A673 (cell line): ENCODE measurements around the gene CH25H. TPM values are rescaled to one million over a fixed set of nuclear protein-coding genes. Genes with fewer than 3 reads are reported as not detected.
A peak's percentile ranks its signal among the peaks of the same experiment; 100 is the strongest.

Source experiments
- BruUV-seq: library from RNA; stranded (reverse); fragments of 400-500 nt; replicated peaks from 2 replicates; lab custom pipeline; 2021; lab: Mats Ljungman, UMichigan
- CTCF ChIA-PET: fragments of 300-600 bp; sonication (Branson Sonifier 250); formaldehyde crosslinking; loops from one replicate; lab custom pipeline; 2022; ENCODE audit warnings: antibody characterized with exemption; lab: Charles Lee
- POLR2A ChIA-PET: fragments of 300-600 bp; sonication (Branson Sonifier 250); formaldehyde crosslinking; loops from one replicate; lab custom pipeline; 2022; ENCODE audit warnings: antibody characterized with exemption; ENCODE audit not compliant: low non-redundant PET; lab: Charles Lee
- DNase-seq: peaks from one replicate; pipeline ENCODE4 v3.0.0-alpha.2; 2015; ENCODE audit warnings: low spot score
- H3K27ac ChIP-seq: fragments of 200-600 bp; sonication (generic); 2 replicates; pipeline ENCODE4 v1.5.1; 2016; ENCODE audit warnings: mixed run types, low read depth, mild to moderate bottlenecking, mixed read lengths, antibody characterized with exemption, low read length; ENCODE audit not compliant: poor library complexity, severe bottlenecking
- H3K27me3 ChIP-seq: fragments of 200-600 bp; sonication (generic); replicated peaks from 2 replicates; pipeline ENCODE4 v1.6.1; 2017; ENCODE audit warnings: mixed run types, low read depth, mild to moderate bottlenecking, mixed read lengths, antibody characterized with exemption, low read length; ENCODE audit not compliant: insufficient read depth, poor library complexity
- H3K36me3 ChIP-seq: fragments of 200-600 bp; sonication (generic); 2 replicates; pipeline ENCODE4 v1.6.1; 2016; ENCODE audit warnings: mixed run types, mild to moderate bottlenecking, mixed read lengths, antibody characterized with exemption, low read length; ENCODE audit not compliant: insufficient read depth, poor library complexity, severe bottlenecking
- H3K4me1 ChIP-seq: fragments of 200-600 bp; sonication (generic); 2 replicates; pipeline ENCODE4 v1.6.1; 2017; ENCODE audit warnings: mixed run types, mild to moderate bottlenecking, mixed read lengths, antibody characterized with exemption, low read length; ENCODE audit not compliant: insufficient read depth, poor library complexity, severe bottlenecking
- H3K4me3 ChIP-seq: fragments of 200-600 bp; sonication (generic); 2 replicates; pipeline ENCODE4 v1.5.1; 2016; ENCODE audit warnings: low read depth, mixed run types, mild to moderate bottlenecking, mixed read lengths, low read length; ENCODE audit not compliant: poor library complexity, severe bottlenecking
- H3K9me3 ChIP-seq: fragments of 200-600 bp; sonication (generic); 2 replicates; pipeline ENCODE4 v1.6.1; 2016; ENCODE audit warnings: mixed run types, low read depth, mild to moderate bottlenecking, mixed read lengths, antibody characterized with exemption, low read length; ENCODE audit not compliant: poor library complexity, severe bottlenecking
- EZH2 ChIP-seq: fragments of 200-600 bp; sonication (generic); IDR thresholded peaks from 2 replicates; pipeline ENCODE4 v1.6.1; 2017; ENCODE audit warnings: borderline replicate concordance, low read depth, mild to moderate bottlenecking, mixed read lengths, antibody characterized with exemption, low read length; ENCODE audit not compliant: poor library complexity, severe bottlenecking
- intact Hi-C: fragments of 100-400 bp; cut with micrococcal nuclease; formaldehyde crosslinking; loops from one replicate; pipeline ENCODE4 v1.10.0; 2022; ENCODE audit not compliant: unreplicated experiment
- total RNA-seq: library from RNA; stranded (reverse); gene quantifications from 2 replicates; pipeline ENCODE4 v1.2.3, GENCODE V29; 2021
- TF ChIP-seq, protein P1 (sequence below): fragments of 300-800, 200-600 bp; sonication (generic); conservative IDR thresholded peaks from 2 replicates; pipeline ENCODE4 v1.5.1; 2017; ENCODE audit warnings: low read depth, mild to moderate bottlenecking, antibody characterized with exemption, low read length, moderate library complexity, mixed read lengths

The CH25H gene
- total RNA-seq, 1 experiment from 2014 or later, result 0.56 TPM

DNA sequence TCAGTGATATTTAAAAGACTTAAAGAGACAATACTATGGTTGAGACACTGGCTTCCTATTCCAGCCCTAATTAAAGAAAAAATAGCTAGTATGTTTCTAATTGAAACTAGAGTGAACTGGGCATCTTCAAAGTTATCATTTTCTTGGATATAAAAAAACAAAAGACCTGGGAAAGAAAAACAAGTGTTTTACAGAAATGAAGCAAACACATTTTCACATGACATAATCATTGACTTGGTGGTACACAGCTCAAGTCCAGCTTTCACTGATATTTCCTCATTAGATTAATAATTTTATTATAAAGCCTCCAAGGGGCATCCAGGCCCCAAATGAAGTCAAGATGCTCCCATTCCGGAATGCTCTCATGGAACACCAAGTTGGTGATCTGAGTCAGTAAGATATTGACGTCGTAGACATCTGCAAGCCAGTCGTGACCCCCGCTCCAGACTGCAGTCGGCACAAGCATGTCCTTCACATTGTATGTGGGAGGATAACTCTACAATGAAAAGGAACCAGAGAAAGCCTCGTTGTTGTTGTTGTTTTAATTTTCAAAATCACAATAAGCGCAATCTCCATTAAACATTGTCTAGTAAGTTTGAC is 7.5 kb upstream of the CH25H start:
- CTCF ChIA-PET, result interaction anchor here (0.6 to 1.4 kb wide), 2 partner anchors 185 to 486 kb away, joined by 3 to 4 read pairs; no protein-coding TSS in a partner anchor

DNA sequence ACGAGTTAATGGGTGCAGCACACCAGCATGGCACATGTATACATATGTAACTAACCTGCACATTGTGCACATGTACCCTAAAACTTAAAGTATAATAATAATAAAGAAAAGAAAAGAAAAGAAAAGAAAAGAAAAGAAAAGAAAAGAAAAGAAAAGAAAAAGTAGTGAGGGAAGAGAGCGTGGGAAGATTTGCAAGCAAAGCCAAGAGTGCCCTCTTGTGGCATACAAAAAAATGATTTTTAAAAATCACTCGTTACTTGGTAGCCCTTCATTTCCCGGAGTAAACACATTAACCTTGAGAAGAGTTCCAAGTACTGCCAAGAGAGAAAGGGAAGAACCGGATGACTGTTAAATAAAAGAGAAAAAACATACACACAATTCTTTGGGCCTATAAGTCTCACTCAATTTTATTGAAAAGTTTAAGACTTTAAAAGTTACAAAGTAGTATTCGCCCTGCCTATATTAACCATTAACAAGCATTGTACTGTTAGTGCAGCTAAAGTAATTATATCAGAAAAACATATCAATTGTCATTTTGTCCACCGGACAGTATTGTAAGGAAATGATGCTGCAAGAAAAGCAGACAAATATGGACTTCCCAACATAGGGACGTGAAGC is 6.2 kb upstream of the CH25H start:
- H3K4me1 ChIP-seq, result peaks cover 6% of the 10 kb centered on the region
- H3K27me3 ChIP-seq, result no peaks in the 10 kb centered on the region
- intact Hi-C loops, result loop anchor here (1.0 to 5.0 kb wide), 3 partner anchors 183 to 646 kb away; no protein-coding TSS in a partner anchor
- H3K36me3 ChIP-seq, result no peaks in the 10 kb centered on the region
- no peak overlapping the region for H3K4me3 ChIP-seq
- H3K9me3 ChIP-seq, result no peaks in the 10 kb centered on the region
- ChIA-PET CTCF (interaction anchor here (0.6 to 1.4 kb wide), 2 partner anchors 183 to 184 kb away, joined by 4 read pairs; no protein-coding TSS in a partner anchor), POLR2A (no interaction called here)
- peak; percentile 55 for DNase-seq
- BruUV-seq, result no TSS peak
- TF ChIP-seq, protein P1, sequence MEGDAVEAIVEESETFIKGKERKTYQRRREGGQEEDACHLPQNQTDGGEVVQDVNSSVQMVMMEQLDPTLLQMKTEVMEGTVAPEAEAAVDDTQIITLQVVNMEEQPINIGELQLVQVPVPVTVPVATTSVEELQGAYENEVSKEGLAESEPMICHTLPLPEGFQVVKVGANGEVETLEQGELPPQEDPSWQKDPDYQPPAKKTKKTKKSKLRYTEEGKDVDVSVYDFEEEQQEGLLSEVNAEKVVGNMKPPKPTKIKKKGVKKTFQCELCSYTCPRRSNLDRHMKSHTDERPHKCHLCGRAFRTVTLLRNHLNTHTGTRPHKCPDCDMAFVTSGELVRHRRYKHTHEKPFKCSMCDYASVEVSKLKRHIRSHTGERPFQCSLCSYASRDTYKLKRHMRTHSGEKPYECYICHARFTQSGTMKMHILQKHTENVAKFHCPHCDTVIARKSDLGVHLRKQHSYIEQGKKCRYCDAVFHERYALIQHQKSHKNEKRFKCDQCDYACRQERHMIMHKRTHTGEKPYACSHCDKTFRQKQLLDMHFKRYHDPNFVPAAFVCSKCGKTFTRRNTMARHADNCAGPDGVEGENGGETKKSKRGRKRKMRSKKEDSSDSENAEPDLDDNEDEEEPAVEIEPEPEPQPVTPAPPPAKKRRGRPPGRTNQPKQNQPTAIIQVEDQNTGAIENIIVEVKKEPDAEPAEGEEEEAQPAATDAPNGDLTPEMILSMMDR, result peak; percentile 62
- no peak for TF ChIP-seq EZH2
- H3K27ac ChIP-seq, result no peak overlapping the region

More for the DNA sequence above, 7.5 kb upstream of the CH25H start:
- intact Hi-C loops, result loop anchor here (5.0 kb wide), 2 partner anchors 348 to 647 kb away; no protein-coding TSS in a partner anchor
- DNase-seq, result no peak
- POLR2A ChIA-PET, result no interaction called here
- Histone ChIP-seq H3K4me3 (no peak overlapping the region), H3K27me3 (no peaks in the 10 kb centered on the region), H3K36me3 (no peaks in the 10 kb centered on the region), H3K4me1 (peaks cover 6% of the 10 kb centered on the region), H3K9me3 (no peaks in the 10 kb centered on the region), H3K27ac (no peak overlapping the region)
- BruUV-seq, result no TSS peak
- no peak for TF ChIP-seq EZH2
- TF ChIP-seq, protein P1, result no peak

DNA sequence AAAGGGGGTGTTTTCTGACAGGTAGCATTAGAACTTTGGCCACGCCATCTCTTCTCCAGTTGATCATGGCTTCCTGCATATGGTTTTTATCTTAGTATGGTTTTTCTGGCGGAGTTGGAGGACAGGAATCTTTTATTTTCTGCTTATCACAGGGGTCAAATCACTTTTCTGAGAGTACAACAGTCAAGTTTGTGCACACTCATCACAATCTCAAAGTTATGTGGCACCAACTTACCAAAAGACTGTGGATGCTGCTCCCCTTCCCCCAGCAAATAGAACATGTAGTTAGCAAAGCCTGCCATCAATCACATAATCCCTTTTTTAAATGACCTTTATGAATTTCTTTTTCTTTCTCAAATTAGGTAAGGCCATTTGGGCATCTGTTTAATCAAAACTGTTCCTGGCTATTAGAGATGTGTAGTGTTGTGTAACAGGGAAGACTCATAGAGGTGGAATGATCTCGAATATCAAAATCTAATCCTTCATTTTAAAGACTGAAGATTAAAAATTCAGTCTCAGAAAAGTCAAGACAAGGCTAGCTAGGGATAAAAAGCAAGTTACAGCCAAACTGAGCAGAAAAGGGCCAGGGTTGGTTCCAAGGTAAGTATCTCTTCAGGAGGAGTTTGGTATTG is 3.8 kb upstream of the CH25H start:
- Histone ChIP-seq H3K4me1 (no peaks in the 10 kb centered on the region), H3K27me3 (no peaks in the 10 kb centered on the region), H3K4me3 (no peak overlapping the region), H3K9me3 (no peaks in the 10 kb centered on the region), H3K36me3 (no peaks in the 10 kb centered on the region), H3K27ac (no peak overlapping the region)
- TF ChIP-seq, protein P1, result no peak
- TF ChIP-seq EZH2, result no peak
- no TSS peak for BruUV-seq
- intact Hi-C loops, result loop anchor here (5.0 kb wide), 1 partner anchor 644 kb away; no protein-coding TSS in a partner anchor
- ChIA-PET POLR2A (no interaction called here), CTCF (no interaction called here)
- no peak for DNase-seq
